Measurements from ENCODE around the gene MAD1L1.
A peak's percentile ranks its signal among the peaks of the same experiment; 100 is the strongest.

Gene MAD1L1

DNA sequence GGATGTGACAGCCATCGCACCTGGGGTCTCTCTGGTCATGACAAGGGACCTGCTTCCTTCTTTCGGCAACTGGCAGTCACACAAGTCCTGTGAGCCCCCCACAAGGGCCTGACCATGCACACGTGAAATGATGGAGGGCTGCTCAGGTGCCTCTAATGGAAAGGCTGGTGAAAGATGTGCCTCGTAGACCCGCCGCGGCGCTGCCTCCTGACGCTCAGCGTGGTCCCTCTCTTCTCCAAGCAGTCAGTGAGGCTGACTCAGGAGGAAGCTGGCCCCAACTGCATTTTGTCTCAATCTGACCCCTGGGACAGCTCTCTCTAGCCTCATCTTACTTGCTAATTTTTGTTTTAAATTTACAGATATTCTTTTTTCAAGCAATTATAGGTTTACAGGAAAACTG lies 100.9 kb downstream of the MAD1L1 start:
- DNase-seq: no peak

DNA sequence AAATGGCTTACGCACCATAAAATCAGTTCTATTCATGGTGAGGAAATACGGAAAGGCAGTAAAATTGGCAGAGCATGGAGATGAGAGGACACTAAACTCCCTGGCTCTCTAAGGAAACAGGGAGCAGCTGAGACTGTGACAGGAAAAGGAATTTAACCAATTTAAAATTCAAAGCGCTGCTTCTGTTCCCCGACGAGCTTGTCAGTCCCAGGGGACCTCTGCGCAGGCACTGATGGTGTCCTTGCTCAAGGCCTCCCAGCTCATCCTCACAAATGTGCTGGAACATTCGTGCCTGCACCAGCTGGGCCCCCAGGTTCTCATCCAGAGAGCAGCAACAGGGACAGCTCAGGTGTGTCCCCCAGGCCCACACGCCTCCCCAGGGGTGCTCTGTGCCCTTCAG lies 101.4 kb downstream of the MAD1L1 start:
- DNase-seq: no peak

GRCh38 chr7:2130096-2130375 lies 102.7 kb downstream of the MAD1L1 start:
- DNase-seq: no peak

- DNase-seq: no peak
Observed at GRCh38 chr7:2129323-2130095, 103.2 kb downstream of the MAD1L1 start.

DNA sequence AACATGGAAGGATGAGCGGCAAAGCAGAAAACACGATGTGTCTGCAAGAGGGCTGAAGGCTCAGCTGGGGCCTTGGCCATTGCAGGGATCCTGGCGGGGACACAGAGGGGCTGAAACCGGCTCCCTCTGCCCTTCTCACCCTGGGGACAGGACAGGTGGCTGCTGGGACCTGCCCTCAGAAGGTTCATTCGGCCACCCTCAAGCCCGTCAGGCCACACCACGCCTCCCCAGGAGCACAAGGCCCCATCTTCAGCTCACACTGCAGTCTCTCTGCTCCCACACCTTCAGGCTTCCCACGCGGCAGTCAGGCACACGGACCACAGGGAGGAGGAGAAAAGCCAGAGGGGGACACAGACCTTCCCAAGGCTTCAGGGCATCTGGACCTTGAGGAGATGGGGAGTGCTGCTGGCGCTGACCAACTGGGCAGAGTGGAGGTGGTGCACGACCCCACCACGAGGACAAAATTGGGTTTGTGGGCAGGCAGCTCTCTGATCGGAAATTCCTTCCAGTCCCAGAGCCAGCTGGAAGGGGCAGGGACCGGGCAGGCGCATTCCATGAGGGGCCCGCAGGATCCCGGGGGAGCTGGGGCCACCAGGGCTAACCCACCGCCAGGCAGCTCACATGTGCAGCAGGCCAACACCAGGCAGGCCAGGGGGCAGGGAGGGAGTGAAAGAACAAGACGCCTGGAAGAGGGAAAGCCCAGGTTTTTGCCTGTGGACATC lies 104.0 kb downstream of the MAD1L1 start:
- no peak for DNase-seq

DNA sequence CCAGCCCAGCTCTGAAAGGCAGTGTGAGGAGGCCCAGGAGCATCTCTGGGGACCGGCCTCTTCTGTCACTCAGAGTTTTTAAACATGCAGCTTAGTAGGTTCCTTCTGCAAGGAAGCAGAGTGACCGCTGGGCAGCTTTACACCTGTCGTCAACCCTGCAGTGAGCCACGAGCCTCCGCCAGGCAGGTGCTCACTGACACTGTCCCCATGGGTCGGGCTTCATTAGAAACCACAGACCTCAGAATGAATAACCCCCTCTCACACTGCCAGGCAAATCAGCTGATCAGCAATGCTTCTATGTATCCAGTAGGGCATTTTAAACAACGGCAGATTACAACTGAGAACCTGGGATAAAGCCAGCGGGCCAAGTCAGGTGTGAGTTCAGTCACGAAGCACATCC lies 106.1 kb downstream of the MAD1L1 start:
- no peak for DNase-seq

GRCh38 chr7:2125931-2126330 lies 106.8 kb downstream of the MAD1L1 start:
- no peak for DNase-seq

- DNase-seq: no peak
Observed at GRCh38 chr7:2124604-2125345, 108.0 kb downstream of the MAD1L1 start.

GRCh38 chr7:2123916-2124315 lies 108.8 kb downstream of the MAD1L1 start:
- DNase-seq: no peak

- DNase-seq: no peak
Observed at GRCh38 chr7:2123360-2123759, 109.4 kb downstream of the MAD1L1 start.

DNA sequence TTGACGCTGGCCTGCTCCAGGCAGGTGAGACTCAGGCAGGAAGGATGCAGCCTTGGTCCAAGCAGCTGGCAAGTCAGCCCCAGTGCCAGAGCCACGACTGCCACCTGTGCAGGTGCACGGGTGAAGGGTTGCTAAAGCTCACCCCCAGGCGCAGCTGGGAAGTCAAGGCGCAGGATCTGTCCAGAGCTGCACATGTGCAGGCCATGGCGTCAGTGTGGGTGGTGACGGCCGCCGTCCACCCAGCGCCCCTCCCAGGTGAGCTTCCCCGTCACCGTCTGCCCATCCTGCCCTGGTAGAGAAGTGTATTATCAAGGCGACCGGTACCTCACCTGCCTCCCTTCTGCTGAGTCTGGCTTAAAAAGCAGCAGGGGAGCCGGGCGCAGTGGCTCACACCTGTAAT lies 110.1 kb downstream of the MAD1L1 start:
- no peak for DNase-seq

DNA sequence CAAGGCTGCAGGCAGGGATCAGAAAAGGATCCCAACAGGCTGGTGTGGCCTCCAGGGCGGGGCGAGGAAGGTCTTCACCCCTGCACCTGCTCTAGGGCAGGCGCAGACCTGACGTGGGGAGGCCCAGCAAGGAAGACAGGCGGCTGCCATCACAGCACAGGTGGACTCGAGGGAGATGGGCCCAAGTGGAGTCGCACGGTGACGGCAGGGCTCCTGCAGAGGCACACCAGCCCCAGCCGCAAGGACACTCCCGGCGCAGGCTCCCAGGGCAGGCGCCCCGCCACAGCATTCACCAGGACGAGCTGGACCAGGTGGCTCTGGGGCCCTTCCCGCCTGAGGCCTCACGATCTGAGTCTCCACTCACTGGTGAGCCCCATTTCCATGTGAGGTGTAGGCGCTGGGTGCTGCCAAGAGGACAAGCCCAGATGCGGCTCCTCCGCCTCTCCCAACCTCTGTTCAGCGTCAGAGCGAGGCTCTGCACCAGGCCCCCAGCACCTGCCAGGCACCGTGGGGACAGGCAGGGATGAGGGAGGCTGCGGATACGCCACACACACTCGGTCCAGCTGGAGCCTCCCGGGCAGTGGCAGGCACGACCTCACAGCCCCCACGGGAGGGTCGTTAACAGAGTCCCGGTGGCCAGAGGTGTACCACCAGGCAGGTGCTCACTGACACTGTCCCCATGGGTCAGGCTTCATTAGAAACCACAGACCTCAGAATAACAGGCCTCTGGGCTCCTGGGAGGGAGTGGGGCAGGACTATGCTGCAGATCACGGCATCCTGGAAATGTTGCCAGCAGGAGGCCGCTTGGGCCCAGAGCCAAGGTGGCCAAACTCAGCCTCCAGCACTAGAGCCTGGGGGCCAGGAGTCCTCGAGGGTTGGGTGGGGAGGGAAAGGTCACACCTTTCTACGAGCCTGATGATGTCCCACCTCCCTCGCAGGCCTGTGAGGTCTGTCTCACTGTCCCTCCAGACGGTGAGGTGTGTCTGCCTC lies 111.6 kb downstream of the MAD1L1 start:
- no peak for DNase-seq

GRCh38 chr7:2120251-2120660 lies 112.5 kb downstream of the MAD1L1 start:
- no peak for DNase-seq

GRCh38 chr7:2118630-2119190 lies 114.0 kb downstream of the MAD1L1 start:
- no peak for DNase-seq

DNA sequence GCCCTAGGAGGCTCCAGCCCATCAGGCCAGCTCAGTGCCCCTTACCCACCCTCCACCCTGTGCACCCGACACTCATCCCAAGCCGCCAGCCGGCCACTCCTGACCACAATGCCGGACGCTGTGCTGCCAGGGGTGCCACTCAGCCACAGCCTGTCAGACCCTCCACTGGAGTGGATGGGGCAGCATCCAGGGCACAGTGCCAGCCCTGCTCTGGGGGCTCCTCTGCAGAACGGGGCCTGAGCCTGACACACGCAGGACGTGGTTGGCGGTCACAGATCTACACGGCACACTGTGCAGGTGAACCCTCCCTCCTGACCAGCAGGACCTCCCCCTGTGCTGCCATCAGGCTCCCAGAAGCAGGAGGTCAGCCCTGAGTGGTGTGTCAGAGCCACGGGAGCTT lies 114.7 kb downstream of the MAD1L1 start:
- no peak for DNase-seq

- DNase-seq: no peak
Observed at GRCh38 chr7:2117646-2118045, 115.1 kb downstream of the MAD1L1 start.

DNA sequence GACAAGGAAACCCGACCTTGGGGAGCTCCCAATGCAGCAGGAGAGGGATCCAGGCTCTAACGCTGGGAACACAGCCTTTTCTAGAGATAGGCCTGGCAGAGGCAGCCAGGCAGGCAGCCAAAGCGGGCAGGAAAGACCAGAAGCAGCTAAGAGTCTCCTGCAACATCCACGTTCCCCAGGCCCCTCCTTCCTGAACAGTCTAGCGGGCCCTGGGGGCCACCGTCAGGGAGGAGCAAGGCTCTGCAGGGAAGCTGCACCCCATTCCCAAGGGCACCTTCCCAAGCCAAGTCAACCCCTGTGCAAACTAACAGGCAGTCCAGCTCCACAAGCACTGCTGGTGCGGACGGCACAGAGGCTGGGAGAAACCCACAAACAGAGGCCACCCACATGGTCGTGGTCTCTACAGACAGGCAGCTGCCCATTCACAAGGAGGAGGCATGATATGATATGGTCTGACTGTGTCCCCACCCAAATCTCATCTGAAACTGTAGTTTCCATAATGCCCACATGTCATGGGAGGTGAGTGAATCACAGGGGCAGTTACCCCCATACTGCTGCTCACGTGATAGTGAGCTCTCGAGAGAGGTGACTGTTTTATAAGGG lies 115.7 kb downstream of the MAD1L1 start:
- DNase-seq: peak; percentile 73

- DNase-seq: no peak
Observed at GRCh38 chr7:2116448-2116810, 116.3 kb downstream of the MAD1L1 start.

- DNase-seq: no peak
Observed at GRCh38 chr7:2115760-2116447, 116.8 kb downstream of the MAD1L1 start.

- no peak for DNase-seq
Observed at GRCh38 chr7:2114926-2115759, 117.6 kb downstream of the MAD1L1 start.

Data from left hindlimb (tissue), 1 donor.